ENCODE measurements around the gene NEK6. TPM values are rescaled to one million over a fixed set of nuclear protein-coding genes. Genes with fewer than 3 reads are reported as not detected.
A peak's percentile ranks its signal among the peaks of the same experiment; 100 is the strongest.

NEK6 gene
- total RNA-seq, 1 donor from 2014 or later, result 124 TPM

- DNase-seq (ENCODE audit: low read depth), result no peak
Observed at GRCh38 chr9:124296796-124297550, 39.2 kb downstream of the NEK6 start.

GRCh38 chr9:124297551-124297901 lies 39.8 kb downstream of the NEK6 start:
- DNase-seq (ENCODE audit: low read depth), result peak; percentile 96

GRCh38 chr9:124297915-124298645 lies 40.3 kb downstream of the NEK6 start:
- no peak for DNase-seq (ENCODE audit: low read depth)

GRCh38 chr9:124298646-124299235 lies 41.0 kb downstream of the NEK6 start:
- DNase-seq (ENCODE audit: low read depth), result peak; percentile 52

- DNase-seq (ENCODE audit: low read depth), result no peak
Observed at GRCh38 chr9:124299515-124300090, 41.9 kb downstream of the NEK6 start.

GRCh38 chr9:124300312-124300711 lies 42.6 kb downstream of the NEK6 start:
- DNase-seq (ENCODE audit: low read depth), result no peak

GRCh38 chr9:124302921-124303320 lies 45.2 kb downstream of the NEK6 start:
- no peak for DNase-seq (ENCODE audit: low read depth)

GRCh38 chr9:124303762-124304161 lies 46.0 kb downstream of the NEK6 start:
- DNase-seq (ENCODE audit: low read depth), result no peak

- no peak for DNase-seq (ENCODE audit: low read depth)
Observed at GRCh38 chr9:124304285-124304684, 46.5 kb downstream of the NEK6 start.

GRCh38 chr9:124306098-124306735 lies 48.5 kb downstream of the NEK6 start:
- peak; percentile 86 for DNase-seq (ENCODE audit: low read depth)

- DNase-seq (ENCODE audit: low read depth), result no peak
Observed at GRCh38 chr9:124307379-124308030, 49.8 kb downstream of the NEK6 start.

- no peak for DNase-seq (ENCODE audit: low read depth)
Observed at GRCh38 chr9:124308606-124309491, 51.1 kb downstream of the NEK6 start.

- DNase-seq (ENCODE audit: low read depth), result peak; percentile 96
Observed at GRCh38 chr9:124309667-124310084, 51.9 kb downstream of the NEK6 start.

- no peak for DNase-seq (ENCODE audit: low read depth)
Observed at GRCh38 chr9:124311283-124311682, 53.5 kb downstream of the NEK6 start.

GRCh38 chr9:124312290-124313265 lies 54.8 kb downstream of the NEK6 start:
- DNase-seq (ENCODE audit: low read depth), result no peak

- no peak for DNase-seq (ENCODE audit: low read depth)
Observed at GRCh38 chr9:124313940-124314339, 56.2 kb downstream of the NEK6 start.

GRCh38 chr9:124315882-124316281 lies 58.1 kb downstream of the NEK6 start:
- no peak for DNase-seq (ENCODE audit: low read depth)

GRCh38 chr9:124320062-124320973 lies 62.6 kb downstream of the NEK6 start:
- peak; percentile 46 for DNase-seq (ENCODE audit: low read depth)
